K562 (cell line): Measurements from ENCODE around the gene FFAR1. TPM values are rescaled to one million over a fixed set of nuclear protein-coding genes. Genes with fewer than 3 reads are reported as not detected.

ENCODE experiments used
- CSDE1 ChIP-seq, 2 experiments: fragments of 450-650 bp; IDR thresholded peaks; 2 replicates each; pipeline ENCODE4 v1.6.1; 2016; ENCODE audit warnings: mild to moderate bottlenecking in 1 of 2
- GTF2A2 ChIP-seq: IDR thresholded peaks from 2 replicates; pipeline ENCODE4 v1.6.1; 2016; ENCODE audit warnings: mild to moderate bottlenecking, missing genetic modification characterization, missing compliant biosample characterization
- HDGF ChIP-seq: fragments of 450-650 bp; IDR thresholded peaks from 2 replicates; pipeline ENCODE4 v1.6.1; 2016
- HLTF ChIP-seq: fragments of 450-650 bp; IDR thresholded peaks from 2 replicates; pipeline ENCODE4 v1.6.1; 2016
- KDM5B ChIP-seq: fragments of 200-600 bp; sonication (generic); IDR thresholded peaks from 2 replicates; pipeline ENCODE4 v1.6.1; 2012; ENCODE audit warnings: low read depth, mild to moderate bottlenecking, moderate library complexity, low read length, control low read depth, inconsistent platforms; ENCODE audit not compliant: insufficient replicate concordance
- MCM2 ChIP-seq: fragments of 450-650 bp; IDR thresholded peaks from 2 replicates; pipeline ENCODE4 v1.6.1; 2017; ENCODE audit warnings: low read depth, mild to moderate bottlenecking
- MCM5 ChIP-seq: fragments of 450-650 bp; IDR thresholded peaks from 2 replicates; pipeline ENCODE4 v1.6.1; 2016; ENCODE audit warnings: low read depth
- NFXL1 ChIP-seq: fragments of 450-650 bp; formaldehyde crosslinking; IDR thresholded peaks from 2 replicates; pipeline ENCODE4 v1.4.0; 2021; ENCODE audit warnings: mild to moderate bottlenecking
- NR2C2 ChIP-seq, 2 experiments: fragments of 200-800 bp in 1 of 2; sonication (Bioruptor generic) in 1 of 2; sonication (generic) in 1 of 2; formaldehyde crosslinking in 1 of 2; IDR thresholded peaks; 2 replicates each; pipeline versions ENCODE4 v1.6.1 to v1.8.0; 2016 to 2022; ENCODE audit warnings: mild to moderate bottlenecking in 1 of 2, missing compliant biosample characterization in 1 of 2, missing genetic modification characterization in 1 of 2, missing genetic modification reagents in 1 of 2
- PML ChIP-seq: IDR thresholded peaks from 2 replicates; pipeline ENCODE4 v1.6.1; 2012; ENCODE audit warnings: low read length, inconsistent platforms
- POLR3G ChIP-seq: IDR thresholded peaks from 2 replicates; pipeline ENCODE4 v1.6.1; 2011; ENCODE audit not compliant: insufficient read length, insufficient replicate concordance; ENCODE audit errors: extremely low read depth
- SMAD3 ChIP-seq: fragments of 450-650 bp; formaldehyde crosslinking; conservative IDR thresholded peaks from 2 replicates; pipeline ENCODE4 v1.4.0; 2020; ENCODE audit warnings: mild to moderate bottlenecking
- SRSF1 ChIP-seq: fragments of 200-400 bp; formaldehyde crosslinking; IDR thresholded peaks from 2 replicates; pipeline ENCODE4 v1.6.1; 2017; ENCODE audit warnings: mild to moderate bottlenecking, low read depth, low read length, moderate library complexity
- ZNF12 ChIP-seq: sonication (generic); formaldehyde crosslinking; IDR thresholded peaks from 2 replicates; pipeline ENCODE4 v1.4.0; 2020; ENCODE audit warnings: mild to moderate bottlenecking, missing genetic modification reagents
- ZNF584 ChIP-seq: fragments of 200-800 bp; sonication (Bioruptor generic); IDR thresholded peaks from 2 replicates; pipeline ENCODE4 v1.6.1; 2016; ENCODE audit warnings: low read depth, mild to moderate bottlenecking, missing genetic modification characterization, missing compliant biosample characterization
- ZNF76 ChIP-seq: fragments of 250-450 bp; sonication (Bioruptor Pico); IDR thresholded peaks from 2 replicates; pipeline ENCODE4 v1.4.0; 2020; ENCODE audit warnings: mild to moderate bottlenecking, moderate library complexity, borderline replicate concordance
- ZSCAN29 ChIP-seq: fragments of 450-650 bp; IDR thresholded peaks from 2 replicates; pipeline ENCODE4 v1.6.1; 2017
- polyA plus RNA-seq, 8 experiments: library from polyadenylated mRNA; depleted of rRNA in 4 of 8; stranded (reverse) in 5 of 8; unstranded in 3 of 8; fragments of >200 nt; fragmentation: Nextera tagmentation in 2 of 8; fragmentation: Illumina TruSeq in 1 of 8; extraction: Ambion mirVana in 2 of 8; extraction: Trizol in 1 of 8; gene quantifications; 2 replicates each; pipeline versions ENCODE4 v1.2.1 to v1.2.3, GENCODE V29; 2011 to 2014; ENCODE audit warnings: inconsistent platforms in 1 of 8, missing spikeins in 1 of 8
- total RNA-seq, 7 experiments: library from RNA; depleted of rRNA in 6 of 7; stranded (reverse); fragments of >200 nt in 6 of 7; fragmentation: Illumina TruSeq in 2 of 7; extraction: Trizol in 2 of 7; gene quantifications; 2 replicates each; pipeline versions ENCODE4 v1.2.1 to v1.2.3, GENCODE V29; 2011 to 2021; ENCODE audit warnings: low replicate concordance in 1 of 7
- TF ChIP-seq, protein P1 (sequence below): IDR thresholded peaks from 2 replicates; pipeline ENCODE4 v1.6.1; 2014; ENCODE audit warnings: antibody characterized with exemption
- TF ChIP-seq, protein P2 (sequence below), 2 experiments: fragments of 450-650 bp; IDR thresholded peaks; 2 replicates each; pipeline ENCODE4 v1.6.1; 2016
- TF ChIP-seq, protein P3 (sequence below): IDR thresholded peaks from 2 replicates; pipeline ENCODE4 v1.6.1; 2016; ENCODE audit warnings: missing genetic modification characterization, missing compliant biosample characterization
- TF ChIP-seq, protein P4 (sequence below): fragments of 450-650 bp; IDR thresholded peaks from one replicate; pipeline ENCODE4 v1.6.1; 2018; ENCODE audit warnings: mild to moderate bottlenecking, moderate library complexity; ENCODE audit not compliant: partially characterized antibody
- TF ChIP-seq, protein P5 (sequence below): fragments of 450-650 bp; formaldehyde crosslinking; IDR thresholded peaks from 2 replicates; pipeline ENCODE4 v1.4.0; 2020; ENCODE audit warnings: mild to moderate bottlenecking, moderate library complexity

The FFAR1 gene
- total and polyA plus RNA-seq, 9 of the 15 experiments (the other 6 are each of a cell fraction or from before 2014, with no cell fraction given), result not detected

DNA sequence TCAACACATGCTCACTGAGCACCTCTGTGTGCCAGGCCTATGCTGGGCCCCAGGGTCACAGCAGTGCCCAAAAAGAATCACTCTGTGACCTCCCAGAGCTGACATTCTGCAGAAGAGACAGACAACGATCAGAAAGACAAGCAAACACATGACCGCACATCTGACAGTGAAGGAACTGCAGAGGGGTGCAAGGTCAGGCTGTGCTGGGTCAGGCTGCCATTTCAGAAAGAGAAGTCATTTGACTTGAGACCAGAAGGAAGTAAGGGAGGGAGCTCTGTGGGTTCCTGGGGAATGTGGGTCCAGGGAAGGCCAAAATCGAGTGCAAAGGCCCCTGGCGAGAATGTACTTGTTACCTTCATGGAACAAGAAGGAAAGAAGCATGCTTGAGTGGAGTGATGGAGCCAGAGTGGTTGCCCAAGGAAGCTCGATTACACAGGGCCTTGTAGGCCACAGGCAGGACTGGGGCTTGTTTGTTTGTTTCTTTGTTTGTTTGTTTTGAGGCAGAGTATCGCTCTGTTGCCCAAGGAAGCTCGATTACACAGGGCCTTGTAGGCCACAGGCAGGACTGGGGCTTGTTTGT is 30.1 kb upstream of the FFAR1 start (continued):
- TF ChIP-seq NR2C2 (CRISPR knock-in tag; IDR thresholded peaks at IDR 0.05), result no peak
- TF ChIP-seq NR2C2 (tag; IDR thresholded peaks at IDR 0.05), result peak; percentile 81
- TF ChIP-seq NFXL1 (CRISPR knock-in tag), result no peak
- TF ChIP-seq ZNF12, result no peak
- 0 out of 2 replicates have a peak, but pooled peaks have one; percentile 10 for TF ChIP-seq HDGF
- TF ChIP-seq, protein P1, sequence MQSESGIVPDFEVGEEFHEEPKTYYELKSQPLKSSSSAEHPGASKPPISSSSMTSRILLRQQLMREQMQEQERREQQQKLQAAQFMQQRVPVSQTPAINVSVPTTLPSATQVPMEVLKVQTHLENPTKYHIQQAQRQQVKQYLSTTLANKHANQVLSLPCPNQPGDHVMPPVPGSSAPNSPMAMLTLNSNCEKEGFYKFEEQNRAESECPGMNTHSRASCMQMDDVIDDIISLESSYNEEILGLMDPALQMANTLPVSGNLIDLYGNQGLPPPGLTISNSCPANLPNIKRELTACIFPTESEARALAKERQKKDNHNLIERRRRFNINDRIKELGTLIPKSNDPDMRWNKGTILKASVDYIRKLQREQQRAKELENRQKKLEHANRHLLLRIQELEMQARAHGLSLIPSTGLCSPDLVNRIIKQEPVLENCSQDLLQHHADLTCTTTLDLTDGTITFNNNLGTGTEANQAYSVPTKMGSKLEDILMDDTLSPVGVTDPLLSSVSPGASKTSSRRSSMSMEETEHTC, result 0 out of 2 replicates have a peak, but pooled peaks have one; percentile 39
- TF ChIP-seq POLR3G, result no peak
- TF ChIP-seq KDM5B, result no peak
- 0 out of 2 replicates have a peak, but pooled peaks have one; percentile 30 for TF ChIP-seq ZNF584 (CRISPR knock-in tag)
- no peak for TF ChIP-seq CSDE1 (IDR thresholded peaks at IDR 0.05)
- TF ChIP-seq, protein P2, sequence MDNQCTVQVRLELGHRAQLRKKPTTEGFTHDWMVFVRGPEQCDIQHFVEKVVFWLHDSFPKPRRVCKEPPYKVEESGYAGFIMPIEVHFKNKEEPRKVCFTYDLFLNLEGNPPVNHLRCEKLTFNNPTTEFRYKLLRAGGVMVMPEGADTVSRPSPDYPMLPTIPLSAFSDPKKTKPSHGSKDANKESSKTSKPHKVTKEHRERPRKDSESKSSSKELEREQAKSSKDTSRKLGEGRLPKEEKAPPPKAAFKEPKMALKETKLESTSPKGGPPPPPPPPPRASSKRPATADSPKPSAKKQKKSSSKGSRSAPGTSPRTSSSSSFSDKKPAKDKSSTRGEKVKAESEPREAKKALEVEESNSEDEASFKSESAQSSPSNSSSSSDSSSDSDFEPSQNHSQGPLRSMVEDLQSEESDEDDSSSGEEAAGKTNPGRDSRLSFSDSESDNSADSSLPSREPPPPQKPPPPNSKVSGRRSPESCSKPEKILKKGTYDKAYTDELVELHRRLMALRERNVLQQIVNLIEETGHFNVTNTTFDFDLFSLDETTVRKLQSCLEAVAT (IDR thresholded peaks at IDR 0.05), result no peak
- TF ChIP-seq, protein P3, sequence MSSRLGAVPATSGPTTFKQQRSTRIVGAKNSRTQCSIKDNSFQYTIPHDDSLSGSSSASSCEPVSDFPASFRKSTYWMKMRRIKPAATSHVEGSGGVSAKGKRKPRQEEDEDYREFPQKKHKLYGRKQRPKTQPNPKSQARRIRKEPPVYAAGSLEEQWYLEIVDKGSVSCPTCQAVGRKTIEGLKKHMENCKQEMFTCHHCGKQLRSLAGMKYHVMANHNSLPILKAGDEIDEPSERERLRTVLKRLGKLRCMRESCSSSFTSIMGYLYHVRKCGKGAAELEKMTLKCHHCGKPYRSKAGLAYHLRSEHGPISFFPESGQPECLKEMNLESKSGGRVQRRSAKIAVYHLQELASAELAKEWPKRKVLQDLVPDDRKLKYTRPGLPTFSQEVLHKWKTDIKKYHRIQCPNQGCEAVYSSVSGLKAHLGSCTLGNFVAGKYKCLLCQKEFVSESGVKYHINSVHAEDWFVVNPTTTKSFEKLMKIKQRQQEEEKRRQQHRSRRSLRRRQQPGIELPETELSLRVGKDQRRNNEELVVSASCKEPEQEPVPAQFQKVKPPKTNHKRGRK (tag), result no peak
- no peak for TF ChIP-seq ZSCAN29
- TF ChIP-seq, protein P4, sequence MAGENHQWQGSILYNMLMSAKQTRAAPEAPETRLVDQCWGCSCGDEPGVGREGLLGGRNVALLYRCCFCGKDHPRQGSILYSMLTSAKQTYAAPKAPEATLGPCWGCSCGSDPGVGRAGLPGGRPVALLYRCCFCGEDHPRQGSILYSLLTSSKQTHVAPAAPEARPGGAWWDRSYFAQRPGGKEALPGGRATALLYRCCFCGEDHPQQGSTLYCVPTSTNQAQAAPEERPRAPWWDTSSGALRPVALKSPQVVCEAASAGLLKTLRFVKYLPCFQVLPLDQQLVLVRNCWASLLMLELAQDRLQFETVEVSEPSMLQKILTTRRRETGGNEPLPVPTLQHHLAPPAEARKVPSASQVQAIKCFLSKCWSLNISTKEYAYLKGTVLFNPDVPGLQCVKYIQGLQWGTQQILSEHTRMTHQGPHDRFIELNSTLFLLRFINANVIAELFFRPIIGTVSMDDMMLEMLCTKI, result no peak
- TF ChIP-seq GTF2A2 (tag), result peak; percentile 27; the same call in 1 of the 2 replicates
- TF ChIP-seq MCM2, result no peak
- no peak for TF ChIP-seq MCM5
- TF ChIP-seq PML, result no peak
- TF ChIP-seq, protein P5, sequence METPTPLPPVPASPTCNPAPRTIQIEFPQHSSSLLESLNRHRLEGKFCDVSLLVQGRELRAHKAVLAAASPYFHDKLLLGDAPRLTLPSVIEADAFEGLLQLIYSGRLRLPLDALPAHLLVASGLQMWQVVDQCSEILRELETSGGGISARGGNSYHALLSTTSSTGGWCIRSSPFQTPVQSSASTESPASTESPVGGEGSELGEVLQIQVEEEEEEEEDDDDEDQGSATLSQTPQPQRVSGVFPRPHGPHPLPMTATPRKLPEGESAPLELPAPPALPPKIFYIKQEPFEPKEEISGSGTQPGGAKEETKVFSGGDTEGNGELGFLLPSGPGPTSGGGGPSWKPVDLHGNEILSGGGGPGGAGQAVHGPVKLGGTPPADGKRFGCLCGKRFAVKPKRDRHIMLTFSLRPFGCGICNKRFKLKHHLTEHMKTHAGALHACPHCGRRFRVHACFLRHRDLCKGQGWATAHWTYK (CRISPR knock-in tag), result no peak
- TF ChIP-seq HLTF, result no peak
- TF ChIP-seq SRSF1, result no peak
- TF ChIP-seq SMAD3 (CRISPR knock-in tag), result no peak
- no peak for TF ChIP-seq ZNF76 (CRISPR knock-in tag)
